HTERT RPE-1 (cell line): ENCODE data around the gene ANKRD60.

Source experiments
- in situ Hi-C: fragments of 300-500 bp; cut with MboI; formaldehyde crosslinking; loops from 4 replicates; pipeline ENCODE4 v1.14.3; 2020; ENCODE audit warnings: low sequenced_read_pairs

Gene ANKRD60

GRCh38 chr20:58228484-58229197 is at the start of gene ANKRD60:
ANKRD60 (minus strand) TSS chr20:58228653; CDS start chr20:58228653, 0 bp downstream.
- in situ Hi-C loops: no loop called here

- in situ Hi-C loops: no loop called here
Observed at GRCh38 chr20:58277578-58278472, 49.4 kb upstream of the ANKRD60 start.

- in situ Hi-C loops: no loop called here
Observed at GRCh38 chr20:58277107-58277506, 48.7 kb upstream of the ANKRD60 start.

GRCh38 chr20:58274384-58274783 is 45.9 kb upstream of the ANKRD60 start:
- in situ Hi-C loops: no loop called here

- in situ Hi-C loops: no loop called here
Observed at GRCh38 chr20:58271606-58272351, 43.3 kb upstream of the ANKRD60 start.

- in situ Hi-C loops: no loop called here
Observed at GRCh38 chr20:58268936-58269619, 40.6 kb upstream of the ANKRD60 start.

GRCh38 chr20:58268421-58268821 is 40.0 kb upstream of the ANKRD60 start:
- in situ Hi-C loops: no loop called here

GRCh38 chr20:58267389-58268215 is 39.1 kb upstream of the ANKRD60 start:
- in situ Hi-C loops: no loop called here

GRCh38 chr20:58264271-58264670 is 35.8 kb upstream of the ANKRD60 start:
- in situ Hi-C loops: no loop called here

- in situ Hi-C loops: no loop called here
Observed at GRCh38 chr20:58261660-58262059, 33.2 kb upstream of the ANKRD60 start.

- in situ Hi-C loops: no loop called here
Observed at GRCh38 chr20:58260006-58260405, 31.6 kb upstream of the ANKRD60 start.

GRCh38 chr20:58256842-58257241 is 28.4 kb upstream of the ANKRD60 start:
- in situ Hi-C loops: no loop called here

- in situ Hi-C loops: no loop called here
Observed at GRCh38 chr20:58256307-58256706, 27.9 kb upstream of the ANKRD60 start.

- in situ Hi-C loops: no loop called here
Observed at GRCh38 chr20:58254890-58255289, 26.4 kb upstream of the ANKRD60 start.

- in situ Hi-C loops: no loop called here
Observed at GRCh38 chr20:58251979-58252591, 23.6 kb upstream of the ANKRD60 start.

- in situ Hi-C loops: no loop called here
Observed at GRCh38 chr20:58251348-58251978, 23.0 kb upstream of the ANKRD60 start.

GRCh38 chr20:58246346-58246745 is 17.9 kb upstream of the ANKRD60 start:
- in situ Hi-C loops: no loop called here

GRCh38 chr20:58245931-58246330 is 17.5 kb upstream of the ANKRD60 start:
- in situ Hi-C loops: no loop called here
